ENCODE measurements around the gene ATG9B. TPM values are rescaled to one million over a fixed set of nuclear protein-coding genes. Genes with fewer than 3 reads are reported as not detected.

Gene ATG9B
- total and polyA plus RNA-seq, 2 of the 13 experiments (the other 11 are each of a cell fraction or from before 2014, with no cell fraction given), result 0.24 TPM; not detected in 1

- TF ChIP-seq THAP8 (CRISPR knock-in tag; IDR thresholded peaks at IDR 0.05; ENCODE audit: borderline replicate concordance), result no peak
- TF ChIP-seq ZBTB4 (CRISPR knock-in tag; IDR thresholded peaks at IDR 0.05; ENCODE audit: borderline replicate concordance), result no peak
- no peak for TF ChIP-seq IRF1 (CRISPR knock-in tag; IDR thresholded peaks at IDR 0.05; ENCODE audit: low read depth)
- no peak for TF ChIP-seq ZNF510 (CRISPR knock-in tag; IDR thresholded peaks at IDR 0.05; ENCODE audit: low read depth)
- TF ChIP-seq ZNF878 (CRISPR knock-in tag; IDR thresholded peaks at IDR 0.05), result no peak
- no peak for TF ChIP-seq FLYWCH1 (CRISPR knock-in tag; IDR thresholded peaks at IDR 0.05)
- TF ChIP-seq BCL3 (CRISPR knock-in tag; IDR thresholded peaks at IDR 0.05), result no peak
These were observed 58.9 kb downstream of the ATG9B start (continued) for GRCh38 chr7:150965273-150965830.

Other genes with a start within 250 kb of the ATG9B start
- gene TMEM176B, start 224.1 kb downstream of the ATG9B start, total RNA-seq (2016; rRNA removed; fragmentation: Illumina TruSeq; extraction: Trizol), result not detected in 2 replicates
- gene TMEM176B, start 224.1 kb downstream of the ATG9B start, polyA plus RNA-seq (2011; rRNA removed), result not detected in 2 replicates
- gene TMEM176A, start 223.7 kb downstream of the ATG9B start, total RNA-seq (2016; rRNA removed; fragmentation: Illumina TruSeq; extraction: Trizol), result not detected in 2 replicates
- not detected in 2 replicates for gene TMEM176A, start 223.7 kb downstream of the ATG9B start, polyA plus RNA-seq (2011; rRNA removed)
- gene AOC1, start 172.0 kb downstream of the ATG9B start, total RNA-seq (2016; rRNA removed; fragmentation: Illumina TruSeq; extraction: Trizol), result not detected in 2 replicates
- not detected in 2 replicates for gene AOC1, start 172.0 kb downstream of the ATG9B start, polyA plus RNA-seq (2011; rRNA removed)
- gene KCNH2, start 46.2 kb downstream of the ATG9B start, total RNA-seq (2016; rRNA removed; fragmentation: Illumina TruSeq; extraction: Trizol), result 0.11 TPM in 1 of 2 replicates, not detected in the other
- gene KCNH2, start 46.2 kb downstream of the ATG9B start, polyA plus RNA-seq (2011; rRNA removed), result 0.09 and 0.12 TPM in 2 replicates
- gene NOS3, start 33.5 kb downstream of the ATG9B start, total RNA-seq (2016; rRNA removed; fragmentation: Illumina TruSeq; extraction: Trizol), result 3.7 and 4.8 TPM in 2 replicates
- gene NOS3, start 33.5 kb downstream of the ATG9B start, polyA plus RNA-seq (2011; rRNA removed), result 7.5 and 10.1 TPM in 2 replicates
- gene ABCB8, start 4.0 kb upstream of the ATG9B start, total RNA-seq (2016; rRNA removed; fragmentation: Illumina TruSeq; extraction: Trizol), result 7.2 and 16.7 TPM in 2 replicates
- 6.6 and 6.9 TPM in 2 replicates for gene ABCB8, start 4.0 kb upstream of the ATG9B start, polyA plus RNA-seq (2011; rRNA removed)
- gene ASIC3, start 24.0 kb upstream of the ATG9B start, total RNA-seq (2016; rRNA removed; fragmentation: Illumina TruSeq; extraction: Trizol), result not detected in 2 replicates
- gene ASIC3, start 24.0 kb upstream of the ATG9B start, polyA plus RNA-seq (2011; rRNA removed), result 0.50 and 0.51 TPM in 2 replicates
- 21.3 and 22.6 TPM in 2 replicates for gene CDK5, start 33.4 kb upstream of the ATG9B start, total RNA-seq (2016; rRNA removed; fragmentation: Illumina TruSeq; extraction: Trizol)
- 16.4 and 17.3 TPM in 2 replicates for gene CDK5, start 33.4 kb upstream of the ATG9B start, polyA plus RNA-seq (2011; rRNA removed)
- gene SLC4A2, start 35.1 kb upstream of the ATG9B start, total RNA-seq (2016; rRNA removed; fragmentation: Illumina TruSeq; extraction: Trizol), result 47.4 and 73.4 TPM in 2 replicates
- gene SLC4A2, start 35.1 kb upstream of the ATG9B start, polyA plus RNA-seq (2011; rRNA removed), result 46.0 and 51.9 TPM in 2 replicates
- 33.0 and 52.9 TPM in 2 replicates for gene FASTK, start 56.3 kb upstream of the ATG9B start, total RNA-seq (2016; rRNA removed; fragmentation: Illumina TruSeq; extraction: Trizol)
- 55.7 and 69.5 TPM in 2 replicates for gene FASTK, start 56.3 kb upstream of the ATG9B start, polyA plus RNA-seq (2011; rRNA removed)
- gene TMUB1, start 59.0 kb upstream of the ATG9B start, total RNA-seq (2016; rRNA removed; fragmentation: Illumina TruSeq; extraction: Trizol), result 31.8 and 51.6 TPM in 2 replicates
- 44.8 and 47.8 TPM in 2 replicates for gene TMUB1, start 59.0 kb upstream of the ATG9B start, polyA plus RNA-seq (2011; rRNA removed)
- gene AGAP3, start 62.0 kb upstream of the ATG9B start, total RNA-seq (2016; rRNA removed; fragmentation: Illumina TruSeq; extraction: Trizol), result 24.9 and 31.3 TPM in 2 replicates
- 61.4 and 62.0 TPM in 2 replicates for gene AGAP3, start 62.0 kb upstream of the ATG9B start, polyA plus RNA-seq (2011; rRNA removed)
- gene GBX1, start 143.2 kb upstream of the ATG9B start, total RNA-seq (2016; rRNA removed; fragmentation: Illumina TruSeq; extraction: Trizol), result not detected in 2 replicates
- gene GBX1, start 143.2 kb upstream of the ATG9B start, polyA plus RNA-seq (2011; rRNA removed), result not detected in 2 replicates
- gene ASB10, start 162.8 kb upstream of the ATG9B start, total RNA-seq (2016; rRNA removed; fragmentation: Illumina TruSeq; extraction: Trizol), result not detected in 2 replicates
- gene ASB10, start 162.8 kb upstream of the ATG9B start, polyA plus RNA-seq (2011; rRNA removed), result not detected in 2 replicates
- gene H2BK1, start 186.0 kb upstream of the ATG9B start, total RNA-seq (2016; rRNA removed; fragmentation: Illumina TruSeq; extraction: Trizol), result not detected in 2 replicates
- gene H2BK1, start 186.0 kb upstream of the ATG9B start, polyA plus RNA-seq (2011; rRNA removed), result not detected in 2 replicates
- gene ABCF2, start 202.7 kb upstream of the ATG9B start, total RNA-seq (2016; rRNA removed; fragmentation: Illumina TruSeq; extraction: Trizol), result 42.5 and 43.0 TPM in 2 replicates
- 16.3 and 18.5 TPM in 2 replicates for gene ABCF2, start 202.7 kb upstream of the ATG9B start, polyA plus RNA-seq (2011; rRNA removed)
- gene CHPF2, start 208.0 kb upstream of the ATG9B start, total RNA-seq (2016; rRNA removed; fragmentation: Illumina TruSeq; extraction: Trizol), result 10.2 and 21.5 TPM in 2 replicates
- 15.4 and 22.5 TPM in 2 replicates for gene CHPF2, start 208.0 kb upstream of the ATG9B start, polyA plus RNA-seq (2011; rRNA removed)
- gene SMARCD3, start 224.2 kb upstream of the ATG9B start, total RNA-seq (2016; rRNA removed; fragmentation: Illumina TruSeq; extraction: Trizol), result 0.53 and 0.62 TPM in 2 replicates
- gene SMARCD3, start 224.2 kb upstream of the ATG9B start, polyA plus RNA-seq (2011; rRNA removed), result 0.20 and 0.44 TPM in 2 replicates